ENCODE data around the gene MDC1.

GRCh38 chr6:30696432-30696831 is 20.6 kb downstream of the MDC1 start:
- TF ChIP-seq CTCF (IDR thresholded peaks at IDR 0.05): no peak
- no peak for TF ChIP-seq POLR2A (IDR thresholded peaks at IDR 0.05)

Measured in gastroesophageal sphincter (tissue), 3 donors.